Adrenal gland (tissue), 12 donors: ENCODE measurements around the gene HNMT. TPM values are rescaled to one million over a fixed set of nuclear protein-coding genes. Genes with fewer than 3 reads are reported as not detected.

ENCODE experiments used
- DNase-seq, 7 donors: peaks; one replicate each; pipeline ENCODE4 v3.0.0-alpha.2; 2019 to 2020
- H3K27ac ChIP-seq, 5 donors: fragments of 200-600 bp; sonication (generic) in 4 of 5; 1 replicate in 3 of 5; 2 replicates in 2 of 5; pipeline versions ENCODE4 v1.5.1 to v1.8.0; 2016 to 2020; ENCODE audit warnings: mild to moderate bottlenecking in 1 of 5
- H3K27me3 ChIP-seq: fragments of 200-600 bp; 2 replicates; pipeline ENCODE4 v1.8.0; 2021
- H3K36me3 ChIP-seq, 2 donors: fragments of 200-600 bp; replicated peaks in 1 of 2; 1 replicate in 1 of 2; 2 replicates in 1 of 2; pipeline versions ENCODE4 v1.5.1 to v1.8.0; 2018 to 2022
- H3K4me1 ChIP-seq, 2 donors: fragments of 200-600 bp; replicated peaks in 1 of 2; 1 replicate in 1 of 2; 2 replicates in 1 of 2; pipeline versions ENCODE4 v1.5.1 to v1.8.0; 2018 to 2021
- H3K4me3 ChIP-seq, 4 donors: fragments of 200-600 bp; sonication (generic) in 3 of 4; one replicate each; pipeline ENCODE4 v1.5.1; 2016 to 2018
- H3K9me3 ChIP-seq, 3 donors: fragments of 200-600 bp; sonication (generic) in 1 of 3; replicated peaks in 1 of 3; 1 replicate in 2 of 3; 2 replicates in 1 of 3; pipeline versions ENCODE4 v1.5.1 to v1.8.0; 2016 to 2021
- CTCF ChIP-seq, 6 experiments: fragments of 450-650 bp in 4 of 6; fragments of 200-600 bp in 2 of 6; sonication (generic) in 1 of 6; IDR thresholded peaks; 1 replicate in 5 of 6; 2 replicates in 1 of 6; pipeline versions ENCODE4 v1.5.1 to v1.8.0; 2016 to 2021; ENCODE audit warnings: antibody characterized with exemption in 6 of 6, mild to moderate bottlenecking in 2 of 6, moderate library complexity in 1 of 6
- POLR2A ChIP-seq, 2 donors: fragments of 450-650 bp; IDR thresholded peaks; one replicate each; pipeline ENCODE4 v1.6.1; 2017; ENCODE audit warnings: antibody characterized with exemption in 2 of 2, mild to moderate bottlenecking in 2 of 2, moderate library complexity in 1 of 2
- WGBS, 4 donors: extraction: QIAGEN DNeasy Blood & Tissue Kit in 2 of 4; methylation state at CpG; one replicate each; pipeline versions ENCODE4 v1.1.5 to v1.1.7; 2013 to 2017; 5-methylcytosine and 5-hydroxymethylcytosine counted together
- intact Hi-C, 2 donors: fragments of 100-400 bp; cut with DNase I; formaldehyde crosslinking; loops; one replicate each; pipeline versions ENCODE4 v1.14.1 to v1.15.0; 2022 to 2023
- polyA plus RNA-seq, 3 donors: library from polyadenylated mRNA; stranded (reverse); fragments of 200-250 nt in 2 of 3; fragments of 350-450 nt in 1 of 3; fragmentation: Illumina TruSeq in 1 of 3; extraction: RNeasy Lipid Tissue Mini Kit (QIAGEN cat#74804) in 1 of 3; gene quantifications; one replicate each; pipeline ENCODE4 v1.2.3, GENCODE V29; 2013 to 2014
- total RNA-seq, 9 donors: library from RNA; depleted of rRNA in 4 of 9; stranded (reverse); fragments of >200 nt in 4 of 9; fragments of 120-200 nt in 1 of 9; fragmentation: NEBNext Ultra II Directional in 1 of 9; extraction: Animal tissue kit (Norgen Biotek cat#: 25700) in 1 of 9; gene quantifications; one replicate each; pipeline versions ENCODE4 v1.1.0 to v1.2.4, GENCODE V29; 2013 to 2023
- donor health status: healthy with polysubstance abuse.
- donor health status: Bipolar disorder and iron deficiency.
- donor health status: DM: yes; HTN: yes; CAD: no.
- donor health status: DM: no; HTN: no; CAD: no.
- donor health status: DM: no; HTN: no; CAD: no.
- donor health status: DM: yes; HTN: yes; CAD: no.

Gene HNMT
- total and polyA plus RNA-seq, 12 donors = 4.5 to 53.7 (median 21.3) TPM

GRCh38 chr2:138010890-138011289, 46.6 kb downstream of the HNMT start:
- H3K9me3 ChIP-seq = no peaks in the 10 kb centered on the region
- no peaks in the 10 kb centered on the region for H3K4me1 ChIP-seq
- H3K4me3 ChIP-seq = no peak overlapping the region
- no peaks in the 10 kb centered on the region for H3K36me3 ChIP-seq
- intact Hi-C loops = no loop called here
- no peak for TF ChIP-seq CTCF (IDR thresholded peaks at IDR 0.05)
- TF ChIP-seq POLR2A (IDR thresholded peaks at IDR 0.05) = no peak
- 76 to 84% (median 81%) methylated on average over 4 of the region's 4 CpGs for WGBS, 4 donors
- DNase-seq = no peak
- no peaks in the 10 kb centered on the region for H3K27me3 ChIP-seq
- H3K27ac ChIP-seq = no peak overlapping the region

DNA sequence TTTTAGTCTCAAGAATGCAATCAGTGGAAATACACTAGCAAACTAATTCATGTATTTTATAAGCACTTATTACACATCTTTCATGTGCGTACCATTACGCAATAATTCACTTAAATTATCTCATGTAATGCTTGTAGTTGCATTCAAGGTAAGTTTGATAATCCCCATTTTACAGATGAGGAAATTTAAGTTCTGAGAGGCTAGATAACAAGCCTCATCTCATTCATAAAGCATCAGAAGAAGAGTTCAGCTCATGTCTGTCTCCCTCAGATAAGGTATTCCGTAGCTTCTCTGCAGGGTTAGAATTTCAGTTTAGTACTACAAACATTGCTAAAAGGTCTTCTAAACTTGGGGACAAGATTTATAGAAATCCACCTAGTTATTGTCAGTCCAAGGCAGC, 47.8 kb downstream of the HNMT start:
- 92 to 95% (median 93%) methylated on average over 3 of the region's 3 CpGs for WGBS, 4 donors
- no peak for DNase-seq
- H3K9me3 ChIP-seq = no peaks in the 10 kb centered on the region
- no peaks in the 10 kb centered on the region for H3K4me1 ChIP-seq
- H3K27me3 ChIP-seq = no peaks in the 10 kb centered on the region
- intact Hi-C loops = no loop called here
- H3K36me3 ChIP-seq = no peaks in the 10 kb centered on the region
- no peak for TF ChIP-seq POLR2A (IDR thresholded peaks at IDR 0.05)
- no peak for TF ChIP-seq CTCF (IDR thresholded peaks at IDR 0.05)
- H3K4me3 ChIP-seq = no peak overlapping the region
- no peak overlapping the region for H3K27ac ChIP-seq

DNA sequence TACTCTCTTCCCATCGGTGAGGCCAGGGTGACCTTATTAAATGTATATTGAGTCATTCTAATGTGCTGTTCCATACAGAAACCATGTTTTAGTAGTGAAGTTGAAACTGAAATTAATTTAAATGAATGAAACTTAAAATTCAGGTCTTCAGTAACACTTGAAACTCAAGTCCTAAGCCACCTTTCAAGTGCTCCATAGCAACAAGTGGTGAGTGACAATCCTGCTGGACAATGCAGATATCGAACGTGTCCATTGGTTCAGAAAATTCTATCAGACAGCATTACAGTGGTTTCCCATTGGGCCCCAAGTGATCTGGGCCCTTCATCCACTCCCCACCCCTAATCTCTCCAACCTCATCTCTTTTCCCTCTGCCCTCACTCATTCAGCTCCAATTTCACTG, 48.7 kb downstream of the HNMT start:
- WGBS, 4 donors = 83 to 96% (median 94%) methylated on average over 3 of the region's 3 CpGs
- no peak overlapping the region for H3K27ac ChIP-seq
- no peaks in the 10 kb centered on the region for H3K4me1 ChIP-seq
- H3K4me3 ChIP-seq = no peak overlapping the region
- H3K9me3 ChIP-seq = no peaks in the 10 kb centered on the region
- TF ChIP-seq CTCF (IDR thresholded peaks at IDR 0.05) (no peak), POLR2A (IDR thresholded peaks at IDR 0.05) (no peak)
- intact Hi-C loops = no loop called here
- H3K36me3 ChIP-seq = no peaks in the 10 kb centered on the region
- no peak for DNase-seq
- no peaks in the 10 kb centered on the region for H3K27me3 ChIP-seq

DNA sequence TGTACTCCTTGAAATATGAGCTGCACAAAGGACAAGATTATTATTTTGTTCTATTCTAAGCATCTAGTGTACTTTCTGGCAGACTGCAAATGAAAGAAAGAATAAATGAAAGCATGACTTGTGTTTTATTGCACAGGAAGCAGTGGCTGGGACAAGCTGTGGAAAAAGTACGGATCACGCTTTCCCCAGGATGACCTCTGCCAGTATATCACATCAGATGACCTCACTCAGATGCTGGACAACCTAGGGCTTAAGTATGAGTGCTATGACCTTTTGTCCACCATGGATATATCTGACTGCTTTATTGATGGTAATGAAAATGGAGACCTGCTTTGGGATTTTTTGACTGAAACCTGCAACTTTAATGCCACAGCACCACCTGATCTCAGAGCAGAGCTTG, 49.4 kb downstream of the HNMT start:
- Histone ChIP-seq H3K9me3 (no peaks in the 10 kb centered on the region), H3K36me3 (no peaks in the 10 kb centered on the region), H3K27me3 (no peaks in the 10 kb centered on the region), H3K4me3 (no peak overlapping the region), H3K27ac (no peak overlapping the region), H3K4me1 (no peaks in the 10 kb centered on the region)
- 66 to 77% (median 70%) methylated on average over 2 of the region's 2 CpGs for WGBS, 4 donors
- DNase-seq = no peak
- no peak for TF ChIP-seq CTCF (IDR thresholded peaks at IDR 0.05)
- intact Hi-C loops = no loop called here
